GM21447 (cell line): ENCODE results near the gene ARL8A.
A peak's percentile ranks its signal among the peaks of the same experiment; 100 is the strongest.
"Not testable (repeated sequence)": the region's sequence is repeated elsewhere in the genome, so short reads cannot be mapped to it uniquely, and the experiment has no call there.

ENCODE experiments used
- ATAC-seq: cut with Tn5 transposase; IDR thresholded peaks from one replicate; pipeline ENCODE4 v1.9.1; 2021; ENCODE audit not compliant: unreplicated experiment

Gene ARL8A

DNA sequence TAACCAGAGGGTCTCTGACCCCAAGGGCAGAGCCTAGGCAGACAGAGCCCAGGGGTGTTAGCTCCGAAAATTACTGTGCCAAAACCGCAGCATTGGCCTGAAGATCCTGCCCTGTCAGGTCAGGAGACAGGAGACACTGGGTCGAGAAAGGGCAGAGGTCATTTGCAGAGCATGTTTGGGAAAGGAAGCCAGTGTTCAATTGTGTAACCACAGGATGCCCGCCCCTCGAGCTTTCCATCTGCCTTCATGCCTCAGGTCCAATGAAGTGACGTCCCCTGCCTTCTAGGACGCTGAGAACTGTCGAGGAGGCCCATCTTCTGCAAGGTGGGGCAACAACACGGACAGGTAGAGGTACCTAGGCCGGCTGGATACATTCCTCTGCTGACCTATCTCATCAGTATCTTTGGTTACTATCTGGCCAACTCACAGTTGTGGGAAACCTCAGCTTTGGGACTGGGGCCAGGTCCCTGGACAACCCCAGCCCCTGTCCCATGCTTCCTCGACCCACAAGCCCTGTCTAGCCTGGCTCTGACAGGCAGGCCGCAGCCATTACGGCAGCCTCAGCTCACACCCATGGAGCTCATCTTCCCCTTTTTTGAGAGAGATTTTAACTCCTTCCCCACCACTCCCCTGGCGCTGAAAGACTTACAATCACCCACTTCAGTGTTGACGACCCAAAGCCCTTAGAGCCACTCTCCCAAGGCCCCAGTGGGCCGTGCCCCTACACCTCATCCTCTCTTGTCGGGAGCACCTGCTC is 1.3 kb downstream of the ARL8A start:
- peak; percentile 38 for ATAC-seq

DNA sequence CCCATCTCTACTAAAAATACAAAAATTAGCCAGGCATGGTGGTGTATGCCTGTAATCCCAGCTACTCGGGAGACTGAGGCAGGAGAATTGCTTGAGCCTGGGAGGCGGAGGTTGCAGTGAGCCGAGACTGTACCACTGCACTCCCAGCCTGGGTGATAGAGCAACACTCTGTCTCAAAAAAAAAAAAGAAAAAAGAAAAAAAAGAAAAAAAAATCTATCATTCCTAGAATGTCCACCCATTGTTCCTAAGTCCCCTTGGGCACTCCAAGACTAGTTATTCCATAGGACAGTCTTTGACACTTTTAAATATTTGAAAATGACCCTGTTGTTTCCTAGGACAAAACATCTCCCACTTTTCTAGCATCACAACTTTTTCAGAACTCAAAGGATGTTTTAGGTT is 3.1 kb downstream of the ARL8A start:
- ATAC-seq = not testable (repeated sequence)

DNA sequence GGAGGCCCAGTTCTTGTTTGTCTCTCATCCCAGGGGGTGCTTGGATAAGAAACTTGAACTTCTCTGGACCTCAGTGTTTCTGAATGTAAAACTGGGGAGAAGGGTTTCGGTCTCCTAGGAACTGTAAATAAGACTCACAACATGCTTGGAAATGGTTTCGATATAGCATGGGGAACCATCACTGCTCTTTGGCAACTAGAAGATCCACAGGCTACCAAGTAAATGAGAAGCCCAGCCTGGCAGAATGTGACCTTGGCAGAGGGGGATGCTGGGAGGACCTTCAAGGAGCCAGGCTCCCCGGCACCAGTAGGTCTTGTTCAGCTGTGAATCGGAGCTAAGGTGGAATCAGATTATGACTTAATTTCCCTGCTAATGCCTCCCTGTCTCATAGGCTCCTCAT is 3.7 kb downstream of the ARL8A start:
- ATAC-seq = no peak

DNA sequence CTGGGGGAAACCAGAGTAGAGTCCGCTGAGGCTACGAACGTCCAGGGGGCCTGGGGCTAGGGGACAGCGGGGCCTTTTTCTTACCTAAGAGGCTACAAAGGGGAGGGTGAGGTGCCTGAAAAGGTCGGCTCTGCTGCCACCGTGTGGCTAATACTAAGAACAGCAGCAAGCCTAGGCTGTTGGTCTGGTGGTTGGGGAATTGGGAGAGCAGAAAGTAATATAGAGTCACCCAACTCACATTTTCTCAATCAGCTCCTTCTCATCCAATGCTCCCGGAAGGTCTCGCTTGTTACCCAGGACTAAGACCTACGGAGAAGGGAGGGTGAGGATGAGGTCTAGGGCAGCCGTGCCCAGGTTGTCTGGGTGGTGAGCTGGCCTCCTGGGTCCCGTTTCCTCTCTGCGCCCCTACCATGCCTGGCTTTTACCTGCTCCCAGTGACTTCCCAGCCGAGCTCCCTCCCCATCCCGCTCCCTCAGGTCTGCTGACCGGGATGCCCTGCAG is 9.3 kb downstream of the ARL8A start:
- ATAC-seq = no peak

DNA sequence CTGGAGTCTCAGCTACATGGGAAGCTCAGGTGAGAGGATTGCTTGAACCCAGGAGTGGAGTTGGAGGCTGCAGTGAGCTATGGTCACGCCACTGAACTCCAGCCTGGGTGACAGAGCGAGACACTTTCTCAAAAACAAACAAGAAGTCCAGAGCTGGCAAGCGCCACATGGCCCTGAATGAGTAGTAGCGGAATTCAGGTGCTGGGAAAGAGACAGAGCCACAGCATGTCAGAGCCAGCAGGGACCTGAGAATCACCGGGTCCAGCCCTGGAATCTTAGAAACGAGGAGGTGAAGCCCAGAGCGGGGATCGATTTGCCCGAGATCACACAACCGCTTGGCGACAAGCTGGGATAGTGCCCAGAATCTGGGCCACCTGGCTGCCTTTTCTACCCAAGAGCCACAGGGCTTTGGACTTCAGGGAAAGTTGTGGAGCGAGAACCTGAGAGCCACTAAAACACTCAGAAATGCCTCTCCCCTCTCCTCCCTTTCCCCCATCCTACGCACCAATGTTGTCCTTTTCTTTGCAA is 9.8 kb downstream of the ARL8A start:
- no peak for ATAC-seq

DNA sequence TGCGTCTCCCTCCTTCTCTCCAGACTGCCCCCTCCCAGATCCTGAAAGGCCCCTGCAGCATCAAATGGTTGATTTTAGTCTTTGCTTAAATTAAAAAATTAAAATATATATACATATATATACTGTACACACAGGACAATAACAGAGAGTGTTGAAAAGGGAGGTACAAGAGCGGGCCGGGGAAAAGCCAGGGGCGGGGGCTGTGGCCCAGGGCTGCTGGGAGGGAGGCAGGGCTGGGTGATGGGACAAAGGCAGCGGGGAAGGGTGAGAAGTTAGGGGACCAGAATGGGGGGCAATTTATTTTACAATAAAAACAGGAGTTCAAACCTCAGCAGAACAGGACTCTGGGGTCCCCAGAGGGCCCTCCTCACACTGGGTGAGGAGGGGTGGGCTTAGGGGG is 10.5 kb downstream of the ARL8A start:
- no peak for ATAC-seq

DNA sequence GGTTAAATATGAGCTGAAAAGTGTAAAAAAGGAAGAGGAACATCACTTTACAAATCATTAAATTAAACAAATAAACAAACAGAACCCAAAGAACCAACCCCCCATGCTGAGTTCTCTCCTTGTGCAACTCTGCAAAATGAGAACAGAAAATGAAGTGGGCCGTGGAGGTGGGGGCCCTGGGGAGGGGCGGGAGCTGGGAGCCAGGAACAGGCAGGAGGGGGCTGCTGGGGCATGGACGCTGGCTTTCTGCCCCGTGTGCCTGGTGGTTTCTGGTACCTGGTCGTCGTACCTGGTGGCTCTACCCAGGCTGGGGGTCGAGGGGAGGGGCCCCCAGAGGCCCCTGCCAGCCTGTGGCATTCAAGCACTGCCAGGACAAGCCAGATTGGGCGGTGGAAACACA is 11.0 kb downstream of the ARL8A start:
- no peak for ATAC-seq

DNA sequence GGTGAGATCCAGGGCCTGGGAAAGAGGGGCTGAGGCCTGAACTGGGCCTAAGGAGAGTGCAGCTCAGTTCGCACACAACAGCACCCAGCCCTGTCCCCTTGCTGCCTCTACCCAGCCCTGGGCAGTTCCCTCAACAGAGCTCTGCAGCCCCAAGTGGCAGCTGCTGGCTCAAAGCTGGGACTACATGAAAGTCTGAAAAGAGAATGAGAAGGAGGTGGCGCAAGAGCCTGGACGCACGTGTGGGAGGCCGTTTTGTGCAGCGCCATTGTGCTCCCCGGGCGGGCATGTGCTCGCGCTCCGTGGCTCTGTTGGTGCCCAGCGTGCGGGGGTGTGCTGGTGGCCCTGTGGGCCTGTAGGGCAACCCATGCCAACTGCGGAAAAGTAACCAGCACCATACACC is 11.5 kb downstream of the ARL8A start:
- ATAC-seq = no peak

DNA sequence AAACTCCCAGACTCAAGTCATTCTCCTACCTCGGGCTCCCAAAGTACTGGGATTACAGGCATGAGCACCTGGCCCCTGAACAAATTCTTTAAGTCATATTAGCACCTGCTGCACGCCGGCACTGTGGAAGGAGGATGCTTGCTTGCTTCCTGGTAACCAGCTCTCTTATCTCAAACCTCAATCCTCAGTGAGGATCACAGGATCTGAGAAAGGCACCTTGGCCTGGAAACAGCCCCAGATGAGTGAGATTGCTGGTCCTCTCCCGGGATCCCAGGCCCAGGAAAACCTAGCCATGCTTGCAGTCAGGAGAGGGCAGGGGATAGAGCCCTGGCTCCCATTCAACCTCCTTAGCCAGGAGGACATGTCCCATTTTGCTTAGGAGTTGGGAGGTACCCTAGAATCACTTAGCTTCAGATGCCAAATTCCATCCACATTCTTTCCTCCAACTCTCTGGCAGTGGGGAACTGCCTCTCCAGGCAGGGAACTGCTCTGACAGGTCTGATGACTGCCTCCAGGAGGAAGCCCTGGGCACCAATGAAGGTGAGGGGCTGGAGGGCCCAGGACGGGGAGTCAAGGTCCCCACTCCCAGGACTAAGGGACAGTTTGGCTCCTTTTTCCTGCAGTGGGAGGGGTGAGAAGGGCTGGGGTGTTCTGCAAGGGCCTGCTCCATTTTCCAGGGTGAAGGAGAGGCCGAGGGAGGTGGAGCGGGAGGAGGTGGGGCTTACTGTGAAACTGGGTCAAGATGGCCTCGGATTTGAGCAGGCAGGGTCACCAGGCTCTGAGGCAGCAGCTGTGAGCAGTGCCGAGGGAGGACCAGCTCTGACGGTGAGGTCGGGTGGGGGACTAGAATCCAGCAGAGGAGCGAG is 12.3 kb downstream of the ARL8A start:
- no peak for ATAC-seq

DNA sequence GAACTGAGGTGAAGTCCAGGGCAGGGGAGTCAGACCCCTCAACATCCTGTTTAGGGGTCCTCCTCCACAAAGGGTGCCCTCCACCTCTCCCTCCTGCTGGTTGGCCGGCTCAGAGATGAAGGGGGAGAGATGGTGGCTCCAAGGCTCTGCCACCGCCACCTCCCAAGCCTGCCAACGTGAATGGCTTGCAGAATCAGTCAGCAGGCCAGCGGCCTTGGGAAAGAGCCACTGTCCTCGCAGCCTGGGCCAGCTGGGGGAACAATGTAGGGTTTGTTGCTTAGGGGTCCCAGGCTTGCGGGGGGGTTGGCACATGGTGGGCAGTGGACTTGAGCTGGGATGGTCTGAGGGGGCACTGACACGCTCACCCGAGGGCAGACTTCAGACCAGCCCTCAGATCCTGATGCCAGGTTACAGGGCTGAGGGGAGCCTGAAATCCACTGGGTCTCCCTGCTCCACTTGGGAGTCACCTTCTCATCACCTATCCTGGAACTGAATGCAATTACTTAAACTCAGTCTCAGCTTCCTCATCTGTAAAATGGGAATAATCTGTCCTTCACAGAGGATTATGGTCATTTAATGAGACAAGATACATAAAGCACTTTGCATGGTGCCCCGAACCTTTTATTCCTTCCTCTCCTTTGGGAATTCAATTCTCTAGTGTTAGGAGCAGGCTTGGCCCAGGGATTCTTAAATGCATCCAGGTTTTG is 13.6 kb downstream of the ARL8A start:
- ATAC-seq = no peak

DNA sequence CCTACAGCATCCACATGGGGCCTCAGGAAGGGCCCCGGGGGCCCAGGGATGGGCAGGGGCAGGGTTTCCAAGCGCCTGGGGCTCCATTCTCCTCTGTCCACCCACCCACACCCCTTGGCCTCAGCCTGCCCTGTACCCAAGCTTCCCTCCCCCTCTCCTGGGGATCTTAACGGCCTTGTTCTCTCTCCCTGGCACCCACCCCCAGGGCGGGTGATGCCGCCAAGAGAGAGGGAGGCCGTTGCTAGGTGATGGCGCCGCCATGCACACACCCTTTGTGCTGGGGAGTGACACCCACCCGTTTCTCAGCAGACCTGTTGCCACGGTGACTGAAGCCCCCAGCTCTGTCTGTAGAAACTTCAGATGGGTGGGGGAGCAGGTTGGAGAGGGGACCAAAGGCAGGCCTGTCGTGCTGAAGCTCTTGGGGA is 14.2 kb downstream of the ARL8A start:
- no peak for ATAC-seq

DNA sequence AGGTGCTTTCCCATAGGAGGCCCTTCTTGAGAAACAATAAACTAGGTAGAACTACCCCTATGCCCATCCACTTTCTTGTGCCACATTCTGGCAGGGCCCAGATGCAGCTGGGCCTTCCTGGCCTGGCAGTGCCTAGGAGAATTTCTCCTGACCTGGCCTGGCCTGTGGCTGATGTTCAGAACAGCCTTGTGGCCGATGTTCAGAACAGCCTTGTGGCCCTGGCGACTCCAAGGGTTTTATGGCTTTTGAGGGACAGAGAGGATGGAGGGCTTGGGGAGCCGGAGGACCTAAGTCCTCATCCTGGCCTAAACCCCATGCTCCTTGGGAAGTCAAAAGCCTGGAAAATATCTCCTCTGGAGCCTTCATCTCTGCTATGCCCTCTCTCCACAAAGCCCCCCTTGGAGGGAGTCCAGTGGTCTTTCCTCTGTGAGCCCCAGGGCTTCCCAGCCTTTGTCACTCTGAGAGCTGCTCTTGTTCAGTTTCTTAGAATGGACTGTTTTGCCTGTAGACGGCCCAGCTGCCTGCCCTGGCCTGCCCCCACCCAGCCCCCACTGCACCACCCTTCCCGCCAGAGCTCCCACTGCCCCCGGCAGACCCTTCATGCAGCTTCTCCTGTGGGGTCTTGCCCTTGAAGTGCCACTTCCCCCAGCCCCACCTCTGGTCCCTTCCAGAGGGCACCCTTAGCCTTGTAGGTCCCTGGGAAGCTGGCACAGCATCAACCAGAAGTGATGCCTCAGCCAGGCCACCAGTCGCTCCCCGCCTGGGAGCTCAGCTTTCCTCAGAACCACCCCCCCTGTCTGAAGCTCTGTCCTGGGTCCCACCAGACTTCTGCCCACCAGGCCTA is 14.9 kb downstream of the ARL8A start:
- no peak for ATAC-seq

DNA sequence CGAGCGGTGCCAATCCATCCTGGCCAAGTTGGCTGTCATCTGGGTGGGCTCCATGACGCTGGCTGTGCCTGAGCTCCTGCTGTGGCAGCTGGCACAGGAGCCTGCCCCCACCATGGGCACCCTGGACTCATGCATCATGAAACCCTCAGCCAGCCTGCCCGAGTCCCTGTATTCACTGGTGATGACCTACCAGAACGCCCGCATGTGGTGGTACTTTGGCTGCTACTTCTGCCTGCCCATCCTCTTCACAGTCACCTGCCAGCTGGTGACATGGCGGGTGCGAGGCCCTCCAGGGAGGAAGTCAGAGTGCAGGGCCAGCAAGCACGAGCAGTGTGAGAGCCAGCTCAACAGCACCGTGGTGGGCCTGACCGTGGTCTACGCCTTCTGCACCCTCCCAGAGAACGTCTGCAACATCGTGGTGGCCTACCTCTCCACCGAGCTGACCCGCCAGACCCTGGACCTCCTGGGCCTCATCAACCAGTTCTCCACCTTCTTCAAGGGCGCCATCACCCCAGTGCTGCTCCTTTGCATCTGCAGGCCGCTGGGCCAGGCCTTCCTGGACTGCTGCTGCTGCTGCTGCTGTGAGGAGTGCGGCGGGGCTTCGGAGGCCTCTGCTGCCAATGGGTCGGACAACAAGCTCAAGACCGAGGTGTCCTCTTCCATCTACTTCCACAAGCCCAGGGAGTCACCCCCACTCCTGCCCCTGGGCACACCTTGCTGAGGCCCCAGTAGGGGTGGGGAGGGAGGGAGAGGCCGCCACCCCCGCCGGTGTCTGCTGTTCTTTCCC is 16.5 kb downstream of the ARL8A start:
- ATAC-seq = no peak

DNA sequence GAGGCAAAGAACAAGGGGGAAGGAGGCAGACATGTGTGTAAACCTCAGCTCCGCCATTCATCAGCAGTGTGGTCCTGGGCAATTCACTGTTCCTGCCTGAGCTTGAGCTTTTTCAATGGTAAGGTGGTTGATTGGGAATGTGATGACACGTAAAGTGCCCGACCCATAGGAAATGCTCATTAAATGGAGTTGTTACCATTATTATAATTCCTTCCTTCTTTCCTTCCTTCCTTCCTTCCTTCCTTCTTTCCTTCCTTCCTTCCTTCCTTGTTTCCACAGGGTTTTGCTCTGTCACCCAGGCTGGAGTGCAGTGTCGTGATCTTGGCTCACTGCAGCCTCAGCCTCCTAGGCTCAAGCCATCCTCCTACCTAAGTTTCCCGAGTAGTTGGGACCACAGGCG is 17.5 kb downstream of the ARL8A start:
- no peak for ATAC-seq

DNA sequence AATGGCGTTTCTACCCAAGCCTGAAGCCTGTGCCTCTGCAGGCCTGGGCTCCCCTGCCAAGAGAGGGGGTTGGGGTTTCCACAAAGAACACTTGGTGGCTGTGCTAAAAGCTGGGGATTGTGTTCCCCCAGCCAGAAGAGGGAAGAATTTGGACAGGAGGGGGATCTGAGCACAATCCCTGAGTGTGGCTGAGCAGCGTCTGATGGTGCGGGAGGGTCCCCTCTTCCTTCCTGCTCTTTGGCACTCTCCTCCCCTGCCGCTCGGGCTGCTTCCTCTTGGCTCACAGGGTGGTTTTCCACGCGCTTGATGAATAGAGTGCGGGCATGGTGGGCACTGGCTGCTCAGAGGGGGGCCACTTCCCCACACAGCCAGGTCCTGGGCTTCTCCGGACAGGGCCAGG is 18.1 kb downstream of the ARL8A start:
- no peak for ATAC-seq

DNA sequence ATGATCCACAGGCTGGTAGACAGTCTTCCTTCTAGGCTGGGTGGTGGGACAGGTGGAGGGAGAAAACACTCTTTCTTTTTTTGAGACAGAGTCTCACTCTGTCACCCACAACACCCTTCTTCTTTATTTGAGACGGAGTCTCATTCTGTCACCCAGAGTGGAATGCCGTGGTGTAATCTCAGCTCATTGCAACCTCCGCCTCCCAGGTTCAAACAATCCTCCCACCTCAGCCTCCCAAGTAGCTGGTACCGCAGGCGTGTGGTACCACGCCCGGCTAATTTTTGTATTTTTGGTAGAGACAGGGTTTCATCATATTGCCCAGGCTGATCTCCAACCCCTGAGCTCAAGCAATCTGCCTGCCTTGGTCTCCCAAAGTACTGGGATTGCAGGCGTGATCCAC is 18.9 kb downstream of the ARL8A start:
- ATAC-seq = no peak

DNA sequence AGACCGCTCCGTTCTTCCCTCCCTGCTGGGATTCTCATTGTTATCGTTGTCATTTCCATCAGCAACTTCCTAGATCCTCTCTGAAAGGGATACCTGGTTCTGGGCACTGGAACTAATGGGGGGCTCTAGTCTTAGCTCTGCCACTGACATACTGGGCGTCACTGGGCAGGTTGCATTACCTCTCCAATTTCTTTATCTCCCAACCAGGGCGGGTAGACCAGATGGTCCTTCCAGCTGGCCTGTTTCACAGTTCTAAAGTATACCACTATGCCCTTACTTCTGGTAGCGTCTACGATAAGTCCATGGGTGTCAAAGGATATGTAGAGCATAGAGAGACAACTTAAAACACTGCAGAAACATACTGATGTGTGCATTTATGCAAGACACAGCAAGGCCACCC is 20.4 kb downstream of the ARL8A start:
- no peak for ATAC-seq

DNA sequence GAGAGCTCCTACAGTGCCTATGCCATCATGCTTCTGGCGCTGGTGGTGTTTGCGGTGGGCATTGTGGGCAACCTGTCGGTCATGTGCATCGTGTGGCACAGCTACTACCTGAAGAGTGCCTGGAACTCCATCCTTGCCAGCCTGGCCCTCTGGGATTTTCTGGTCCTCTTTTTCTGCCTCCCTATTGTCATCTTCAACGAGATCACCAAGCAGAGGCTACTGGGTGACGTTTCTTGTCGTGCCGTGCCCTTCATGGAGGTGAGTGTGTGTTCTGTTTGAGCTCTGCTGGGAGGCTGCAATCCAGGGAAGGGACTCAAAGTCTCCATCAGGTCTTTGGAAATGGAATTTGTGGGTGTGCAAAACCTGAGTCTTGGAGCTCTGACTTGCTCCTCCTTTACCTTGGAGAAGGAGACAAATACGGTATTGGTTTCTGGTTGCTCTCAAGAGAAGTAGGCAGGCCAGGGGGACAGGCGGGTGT is 21.2 kb downstream of the ARL8A start:
- ATAC-seq = no peak

DNA sequence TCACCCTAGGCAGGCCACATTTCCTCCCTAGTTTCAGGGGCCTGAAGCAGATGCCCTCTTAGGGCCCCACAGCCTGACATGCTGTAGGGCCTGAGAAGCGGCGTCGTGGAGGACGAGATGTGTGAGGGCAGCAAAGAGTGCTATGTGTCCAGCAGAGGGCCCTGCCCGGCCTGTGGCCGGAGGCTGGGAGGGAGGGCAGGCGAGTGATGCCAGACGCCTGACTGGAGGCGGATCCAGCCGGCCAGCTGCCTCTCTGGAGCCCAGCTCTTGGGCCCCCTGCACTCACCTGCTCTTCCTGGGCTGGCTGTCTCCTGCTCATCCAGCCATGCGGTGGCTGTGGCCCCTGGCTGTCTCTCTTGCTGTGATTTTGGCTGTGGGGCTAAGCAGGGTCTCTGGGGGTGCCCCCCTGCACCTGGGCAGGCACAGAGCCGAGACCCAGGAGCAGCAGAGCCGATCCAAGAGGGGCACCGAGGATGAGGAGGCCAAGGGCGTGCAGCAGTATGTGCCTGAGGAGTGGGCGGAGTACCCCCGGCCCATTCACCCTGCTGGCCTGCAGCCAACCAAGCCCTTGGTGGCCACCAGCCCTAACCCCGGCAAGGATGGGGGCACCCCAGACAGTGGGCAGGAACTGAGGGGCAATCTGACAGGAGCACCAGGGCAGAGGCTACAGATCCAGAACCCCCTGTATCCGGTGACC is 21.8 kb downstream of the ARL8A start, which contains the start of gene GPR37L1:
Gene GPR37L1, plus strand, starts transcription at position 279 of the 697 bp plus-strand sequence. Its CDS starts 47 bp downstream, at position 326.
- no peak for ATAC-seq
